AG09319 (cell line): Measurements from ENCODE around the gene MEIS1.

ENCODE experiments used
- DNase-seq: peaks from one replicate; pipeline ENCODE4 v3.0.0-alpha.2; 2010; ENCODE audit warnings: low read depth; ENCODE audit errors: extremely low read depth
- TF ChIP-seq, protein P1 (sequence below): IDR thresholded peaks from 2 replicates; pipeline ENCODE4 v1.5.1; 2011; ENCODE audit warnings: low read depth, mild to moderate bottlenecking, inconsistent platforms, low read length, moderate library complexity

Gene MEIS1

DNA sequence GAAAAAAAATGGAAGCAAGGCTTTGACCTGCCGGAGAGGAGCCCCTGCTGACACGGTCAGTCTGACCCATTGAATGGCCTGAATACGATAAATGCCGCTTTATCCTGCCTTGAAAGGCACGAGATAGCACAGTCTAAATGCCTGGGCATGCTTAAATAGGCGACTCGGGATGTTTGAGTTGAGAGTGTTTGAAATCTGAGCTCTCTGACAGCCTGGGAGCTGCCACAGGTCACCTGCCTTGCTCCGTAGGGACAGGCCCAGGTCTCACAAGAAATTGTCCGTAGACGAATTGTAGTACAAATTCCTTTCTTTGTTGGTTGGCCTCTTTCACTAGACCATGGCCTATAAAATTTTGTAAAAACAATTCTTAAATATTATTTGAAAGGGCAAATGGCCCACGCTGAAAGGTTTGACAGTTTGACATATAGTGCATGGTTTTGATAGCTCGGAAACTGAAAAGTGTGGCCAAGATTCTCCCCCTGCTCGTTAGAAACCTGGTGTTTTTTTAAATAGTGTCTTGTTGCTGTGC lies 72.8 kb downstream of the MEIS1 start:
- TF ChIP-seq, protein P1, sequence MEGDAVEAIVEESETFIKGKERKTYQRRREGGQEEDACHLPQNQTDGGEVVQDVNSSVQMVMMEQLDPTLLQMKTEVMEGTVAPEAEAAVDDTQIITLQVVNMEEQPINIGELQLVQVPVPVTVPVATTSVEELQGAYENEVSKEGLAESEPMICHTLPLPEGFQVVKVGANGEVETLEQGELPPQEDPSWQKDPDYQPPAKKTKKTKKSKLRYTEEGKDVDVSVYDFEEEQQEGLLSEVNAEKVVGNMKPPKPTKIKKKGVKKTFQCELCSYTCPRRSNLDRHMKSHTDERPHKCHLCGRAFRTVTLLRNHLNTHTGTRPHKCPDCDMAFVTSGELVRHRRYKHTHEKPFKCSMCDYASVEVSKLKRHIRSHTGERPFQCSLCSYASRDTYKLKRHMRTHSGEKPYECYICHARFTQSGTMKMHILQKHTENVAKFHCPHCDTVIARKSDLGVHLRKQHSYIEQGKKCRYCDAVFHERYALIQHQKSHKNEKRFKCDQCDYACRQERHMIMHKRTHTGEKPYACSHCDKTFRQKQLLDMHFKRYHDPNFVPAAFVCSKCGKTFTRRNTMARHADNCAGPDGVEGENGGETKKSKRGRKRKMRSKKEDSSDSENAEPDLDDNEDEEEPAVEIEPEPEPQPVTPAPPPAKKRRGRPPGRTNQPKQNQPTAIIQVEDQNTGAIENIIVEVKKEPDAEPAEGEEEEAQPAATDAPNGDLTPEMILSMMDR: no peak

DNA sequence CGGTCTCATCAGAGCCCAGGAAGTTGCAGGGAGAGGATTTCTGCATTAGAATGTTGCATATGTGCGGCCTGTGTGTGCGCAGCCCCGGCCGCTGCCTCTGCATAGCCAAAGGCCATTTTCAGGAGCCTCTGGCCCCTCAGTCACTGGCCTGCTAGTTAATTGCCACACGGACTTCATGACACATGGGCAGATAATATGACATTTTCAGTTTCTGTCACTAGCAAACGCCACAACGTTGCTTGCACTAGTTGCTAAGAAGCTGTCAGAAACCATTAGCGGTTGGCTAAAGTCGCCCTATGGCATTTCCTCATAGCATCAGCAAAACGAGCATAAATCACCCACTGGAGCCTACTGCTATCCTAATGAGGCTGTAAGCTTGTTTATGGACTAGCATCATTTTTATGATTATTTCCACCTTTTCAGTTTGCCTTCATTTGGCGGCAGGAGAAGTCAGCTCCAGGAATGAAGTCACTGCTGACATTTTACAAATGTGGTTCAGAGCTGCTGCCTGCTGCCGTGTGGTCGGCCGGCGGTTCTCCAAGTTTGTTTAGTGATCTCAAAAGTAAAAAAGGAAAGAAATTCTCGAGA lies 73.7 kb downstream of the MEIS1 start:
- DNase-seq: no peak
- TF ChIP-seq, protein P1: no peak

More for the DNA sequence above, 72.8 kb downstream of the MEIS1 start:
- no peak for DNase-seq

DNA sequence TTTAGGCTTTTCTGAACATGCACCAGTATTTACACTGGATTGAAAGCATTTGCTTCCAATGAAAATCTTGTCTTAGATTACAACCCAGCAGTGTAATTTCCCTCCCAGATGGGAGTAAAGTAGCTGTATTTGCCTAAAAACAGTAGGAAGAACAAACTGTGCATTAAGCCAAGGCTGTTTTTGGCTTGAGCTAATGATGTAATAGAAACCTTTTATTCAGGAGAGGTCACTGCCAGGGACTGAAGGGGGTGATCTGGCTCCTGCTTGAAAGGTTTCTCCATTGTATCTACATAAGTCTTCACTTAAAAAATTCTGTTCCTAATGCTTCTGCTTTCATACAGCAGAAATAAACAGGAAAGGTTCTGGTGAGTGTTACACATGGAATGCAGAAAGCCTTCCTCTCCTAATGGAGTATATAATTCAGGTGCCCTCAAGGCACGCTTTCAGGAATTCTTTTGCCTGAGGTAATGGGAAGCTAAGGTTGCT lies 74.4 kb downstream of the MEIS1 start:
- TF ChIP-seq, protein P1: no peak
- no peak for DNase-seq

DNA sequence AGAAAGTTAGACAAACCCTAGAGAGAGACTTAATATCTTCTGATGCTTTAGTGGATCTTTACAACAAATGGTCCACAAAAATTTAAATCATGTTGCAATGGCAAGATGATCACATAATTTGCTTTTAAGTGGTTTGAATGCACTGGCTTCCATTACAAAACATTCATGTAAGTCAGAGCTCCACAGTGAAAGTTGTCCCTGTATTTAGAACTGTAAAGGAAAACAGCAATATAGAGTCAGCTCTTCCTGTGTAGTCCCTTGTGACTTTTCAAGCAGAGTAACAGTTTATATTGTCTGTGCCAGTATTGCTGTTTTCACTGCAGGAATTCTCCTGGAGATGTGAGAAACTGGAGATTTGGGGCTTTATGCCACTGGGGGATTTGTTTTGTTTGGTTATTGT lies 77.7 kb downstream of the MEIS1 start:
- TF ChIP-seq, protein P1: no peak
- DNase-seq: no peak

DNA sequence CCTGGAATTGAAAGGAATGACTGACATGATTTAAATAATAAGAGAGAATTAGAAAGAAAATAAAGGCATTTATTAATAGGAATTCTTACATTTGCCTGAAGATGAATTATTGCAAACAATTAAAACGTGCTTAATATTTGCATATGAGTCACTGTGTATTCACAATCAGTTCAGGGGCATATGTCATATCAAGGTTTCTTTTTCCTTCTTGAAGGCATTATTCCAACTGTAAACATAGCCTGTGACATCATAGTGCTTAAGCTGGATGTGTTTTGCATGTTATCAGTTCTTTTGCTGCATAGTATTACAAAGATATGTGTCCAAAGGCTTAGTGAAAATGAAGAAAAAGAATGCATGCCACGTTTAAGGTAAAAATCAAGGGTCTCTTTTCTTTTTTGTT lies 80.8 kb downstream of the MEIS1 start:
- TF ChIP-seq, protein P1: no peak
- no peak for DNase-seq

DNA sequence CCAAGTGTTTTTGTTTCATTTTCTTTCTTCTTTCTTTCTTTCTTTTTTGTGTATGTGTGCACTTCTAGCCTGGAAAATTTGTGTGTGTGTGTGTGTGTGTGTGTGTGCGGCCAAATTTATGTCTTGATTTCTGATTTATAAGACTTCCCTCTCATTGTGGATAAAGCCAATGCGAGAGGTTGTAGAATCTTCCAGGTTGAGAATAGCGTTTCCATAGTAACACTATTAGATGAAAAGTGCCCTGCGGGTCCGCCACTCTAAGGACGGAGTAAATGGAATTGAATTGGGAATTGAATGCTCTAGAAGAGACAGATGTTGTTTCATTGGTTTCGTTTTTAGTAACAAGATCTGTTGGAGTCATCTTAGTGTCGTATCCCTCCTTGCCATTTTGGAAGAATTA lies 81.6 kb downstream of the MEIS1 start:
- TF ChIP-seq, protein P1: no peak
- DNase-seq: no peak

DNA sequence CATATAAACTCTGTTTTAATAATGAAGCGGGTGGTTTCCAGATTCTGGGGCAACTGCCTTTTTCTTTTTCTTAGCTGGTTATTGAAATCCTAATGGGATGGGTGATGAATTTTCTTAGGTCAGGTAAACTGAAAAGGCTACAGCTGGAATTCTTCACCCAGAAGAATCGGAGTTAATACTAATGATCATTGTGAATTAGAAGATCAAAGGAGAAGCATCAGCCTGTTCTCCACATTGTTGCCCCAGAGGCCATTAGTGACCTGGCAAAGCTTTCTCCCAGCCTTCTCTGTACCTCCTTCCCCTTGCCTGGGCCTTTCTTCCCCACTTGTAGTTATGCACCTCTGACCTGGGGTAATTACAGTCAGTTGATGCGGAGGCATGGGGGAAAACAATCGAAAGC lies 82.8 kb downstream of the MEIS1 start:
- no peak for DNase-seq
- TF ChIP-seq, protein P1: no peak
